GM12891 (cell line): Measurements from ENCODE around the gene TPK1.

ENCODE experiments used
- PAX5 ChIP-seq: IDR thresholded peaks from 2 replicates; pipeline ENCODE4 v1.6.1; 2011; ENCODE audit warnings: low read length, moderate library complexity, mild to moderate bottlenecking; ENCODE audit not compliant: insufficient read depth, severe bottlenecking
- POLR2A ChIP-seq: IDR thresholded peaks from 2 replicates; pipeline ENCODE4 v1.6.1; 2011; ENCODE audit warnings: low read depth, low read length, control low read depth
- POLR2AphosphoS5 ChIP-seq: IDR thresholded peaks from 2 replicates; pipeline ENCODE4 v1.6.1; 2011; ENCODE audit warnings: low read depth, low read length, control low read depth
- POU2F2 ChIP-seq: IDR thresholded peaks from 2 replicates; pipeline ENCODE4 v1.6.1; 2011; ENCODE audit warnings: low read depth, mild to moderate bottlenecking, control low read depth, low read length, moderate library complexity
- SPI1 ChIP-seq: IDR thresholded peaks from 2 replicates; pipeline ENCODE4 v1.6.1; 2011; ENCODE audit warnings: low read depth, low read length, control low read depth
- TAF1 ChIP-seq: IDR thresholded peaks from 2 replicates; pipeline ENCODE4 v1.6.1; 2011; ENCODE audit warnings: low read depth, low read length, control low read depth

DNA sequence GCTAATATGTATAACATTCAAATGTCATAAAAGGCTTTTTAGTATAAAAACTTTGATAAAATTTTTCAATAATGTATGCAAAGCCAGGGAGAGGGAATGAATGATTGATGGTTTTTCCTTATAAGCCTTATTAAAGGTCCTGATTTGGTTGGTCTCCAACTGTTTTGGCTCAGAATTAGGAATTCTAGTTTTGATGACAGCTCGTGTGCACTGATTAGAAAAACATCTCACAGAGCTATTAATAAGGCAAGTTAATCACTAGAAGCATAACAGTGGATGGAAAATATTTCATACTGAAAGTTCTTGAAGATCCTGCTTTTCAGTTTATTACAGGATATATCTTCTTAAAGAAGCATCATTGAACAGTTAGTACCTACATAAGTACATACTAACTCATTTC lies 317.5 kb downstream of the TPK1 start:
- TF ChIP-seq PAX5 (no peak), POLR2A (no peak), POLR2AphosphoS5 (no peak), SPI1 (no peak), TAF1 (no peak), POU2F2 (no peak)
